HG03354 (cell line): ENCODE results near the gene FRMD1.

Source experiments
- ATAC-seq: cut with Tn5 transposase; IDR thresholded peaks from one replicate; pipeline ENCODE4 v1.9.1; 2021; ENCODE audit warnings: mild to moderate bottlenecking; ENCODE audit not compliant: unreplicated experiment, poor library complexity, severe bottlenecking

Gene FRMD1

DNA sequence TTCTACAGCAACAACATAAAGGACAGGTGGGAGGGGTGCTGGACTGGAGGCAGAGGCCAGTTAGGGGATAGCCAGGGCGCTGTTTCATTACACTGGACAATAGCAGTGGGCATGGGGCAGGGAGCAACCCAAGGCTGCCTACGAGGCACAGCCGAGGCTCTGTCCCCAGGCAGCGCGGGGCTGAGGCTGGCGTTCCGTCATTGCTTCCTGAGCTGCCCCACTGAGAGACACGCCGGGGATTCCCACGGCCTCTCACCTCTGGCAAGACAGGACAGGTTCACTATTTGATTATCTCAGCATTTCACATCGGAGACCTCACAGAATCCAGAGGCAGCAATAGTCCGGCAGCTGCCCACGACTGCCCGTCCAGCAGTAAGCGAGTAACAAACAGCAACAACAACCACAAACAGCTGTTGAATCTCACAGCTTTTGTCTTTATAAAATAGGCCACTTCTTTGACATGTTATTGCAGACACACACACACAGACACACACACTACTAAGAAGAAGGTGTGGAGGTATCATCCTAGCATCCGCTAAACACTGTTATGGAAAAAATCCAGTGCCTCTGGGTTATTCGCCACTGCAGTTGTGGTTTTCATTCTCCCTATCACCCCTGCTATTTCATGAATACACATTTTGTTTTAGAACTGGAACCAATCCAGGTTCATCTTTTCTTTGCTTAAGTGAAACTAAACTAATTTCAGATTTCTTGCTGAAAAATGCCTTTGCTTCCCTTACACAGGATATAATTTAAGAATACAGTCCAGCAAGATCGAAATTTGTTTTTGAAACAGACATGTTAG, 62.1 kb downstream of the FRMD1 start:
- no peak for ATAC-seq

DNA sequence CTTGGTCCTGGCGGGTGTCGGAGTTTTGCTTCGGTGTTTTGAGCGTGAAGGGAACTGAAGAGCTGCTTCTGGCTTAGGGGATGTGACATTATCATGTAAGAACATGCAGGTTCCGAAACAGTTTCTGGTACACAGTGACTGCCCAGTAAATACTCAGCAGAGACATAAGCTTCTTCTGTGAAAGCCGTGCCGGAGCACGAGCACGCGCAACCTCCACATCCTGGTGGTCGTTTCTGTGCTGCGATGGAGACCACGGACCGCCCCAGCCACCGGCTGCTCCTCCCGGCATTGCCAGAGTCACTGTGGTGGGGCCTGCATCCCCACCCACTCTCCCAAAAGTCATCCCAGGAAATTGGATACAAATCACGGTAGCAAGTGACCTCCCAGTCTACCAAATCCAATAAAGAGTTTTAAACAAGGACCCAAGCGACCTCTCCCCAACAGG, 62.8 kb downstream of the FRMD1 start:
- ATAC-seq, result no peak

DNA sequence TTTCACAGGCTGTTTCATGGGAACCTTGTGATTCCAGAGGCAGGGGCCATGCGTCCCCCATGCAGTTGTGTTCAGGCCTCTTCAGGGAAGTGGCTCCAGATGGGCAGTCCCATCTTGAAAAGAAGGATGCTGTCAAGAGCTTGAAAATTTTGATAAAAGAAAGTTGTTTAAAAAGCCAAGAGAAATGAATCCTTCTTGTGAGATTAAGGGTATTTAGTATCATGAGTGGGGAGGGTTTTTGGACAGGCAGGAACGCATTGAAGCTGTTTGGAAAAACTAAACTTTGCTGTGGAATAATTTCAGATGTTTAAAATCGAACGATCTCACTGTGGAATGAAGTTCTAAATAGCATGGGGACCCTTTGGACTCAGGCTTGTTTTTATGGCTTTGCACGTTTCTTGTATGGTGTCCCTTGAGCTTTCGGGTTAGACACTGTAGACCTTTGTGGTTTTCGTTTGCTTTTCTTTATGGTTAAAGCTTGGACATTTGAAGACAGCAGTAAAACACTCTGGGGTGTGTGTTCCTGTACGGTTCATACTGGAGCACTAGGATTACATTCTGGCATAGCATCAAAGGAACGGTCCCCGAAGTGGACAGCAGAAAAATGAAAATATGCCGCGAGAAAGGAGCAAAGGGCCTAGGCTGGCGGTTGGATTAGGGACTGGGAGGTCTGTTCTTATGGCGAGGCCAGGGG, 63.4 kb downstream of the FRMD1 start:
- ATAC-seq, result no peak

DNA sequence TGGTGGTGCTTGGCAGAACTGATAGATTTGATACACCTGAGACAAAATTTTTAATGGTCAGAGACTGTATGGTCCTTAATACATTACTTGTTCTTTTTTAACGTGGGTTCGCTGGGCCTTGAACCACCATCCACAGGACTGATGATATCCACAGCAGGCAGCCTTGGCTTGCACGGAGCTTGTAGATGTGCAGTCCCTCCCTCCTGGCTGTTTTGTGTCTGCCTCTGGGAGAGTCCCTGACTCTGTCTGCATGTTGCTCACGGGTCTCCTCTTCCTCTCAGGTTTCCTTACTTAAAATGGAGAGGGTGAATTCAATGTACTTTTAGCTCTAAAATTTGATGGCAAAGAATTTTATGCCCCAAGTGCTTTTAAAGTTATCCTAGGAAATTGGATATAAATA, 64.0 kb downstream of the FRMD1 start:
- no peak for ATAC-seq

DNA sequence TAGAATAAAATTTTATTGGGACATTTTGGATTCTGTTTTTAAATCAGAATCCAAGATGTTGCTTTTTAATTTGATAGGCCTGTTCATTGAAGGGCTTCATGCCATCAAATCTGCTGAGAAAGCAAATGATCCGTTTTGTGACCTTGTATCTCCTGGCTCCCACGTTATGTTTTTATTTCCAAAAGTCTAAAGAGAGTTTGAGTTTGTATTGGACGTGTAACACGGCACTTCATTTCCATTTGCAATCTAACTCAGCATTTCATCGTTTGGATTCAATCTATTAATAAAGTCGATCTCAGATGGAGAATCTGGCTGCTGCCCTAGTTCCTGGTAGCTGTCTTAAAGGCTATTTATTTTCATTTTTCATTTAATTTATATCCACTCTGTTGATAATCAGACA, 64.6 kb downstream of the FRMD1 start:
- ATAC-seq, result no peak

DNA sequence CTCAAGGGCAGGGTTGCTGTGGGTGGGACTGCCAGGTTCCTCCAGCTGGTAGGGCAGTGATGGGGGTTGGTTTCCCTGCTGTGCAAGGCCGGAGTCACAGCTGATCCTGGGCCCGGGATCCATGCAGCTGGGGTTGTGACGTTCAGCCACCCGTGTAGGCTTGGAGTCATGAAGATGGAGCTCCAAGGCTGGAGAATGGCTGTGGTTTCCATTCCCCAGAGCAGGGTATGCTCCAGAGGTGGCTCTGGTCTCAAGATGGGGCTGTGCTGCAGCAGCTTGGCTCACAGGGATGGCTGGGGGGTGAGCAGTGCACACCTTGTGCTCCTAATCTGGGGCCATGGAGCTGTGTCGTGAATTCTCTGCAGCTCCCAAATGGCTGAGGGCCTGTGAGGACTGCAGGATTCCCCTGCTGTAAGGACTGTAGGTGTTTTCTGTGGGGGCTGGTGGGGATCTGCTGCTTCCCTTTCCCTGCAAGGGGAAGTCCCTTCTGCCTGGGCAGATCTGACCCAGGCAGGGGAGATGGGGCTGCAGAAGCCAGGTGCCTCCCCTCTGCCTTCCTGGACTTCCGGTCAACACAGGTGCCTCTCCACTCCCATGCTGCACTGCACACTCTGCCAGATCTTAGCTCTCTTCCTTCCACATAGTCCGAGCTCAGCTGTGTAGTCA, 65.6 kb downstream of the FRMD1 start:
- ATAC-seq, result no peak

DNA sequence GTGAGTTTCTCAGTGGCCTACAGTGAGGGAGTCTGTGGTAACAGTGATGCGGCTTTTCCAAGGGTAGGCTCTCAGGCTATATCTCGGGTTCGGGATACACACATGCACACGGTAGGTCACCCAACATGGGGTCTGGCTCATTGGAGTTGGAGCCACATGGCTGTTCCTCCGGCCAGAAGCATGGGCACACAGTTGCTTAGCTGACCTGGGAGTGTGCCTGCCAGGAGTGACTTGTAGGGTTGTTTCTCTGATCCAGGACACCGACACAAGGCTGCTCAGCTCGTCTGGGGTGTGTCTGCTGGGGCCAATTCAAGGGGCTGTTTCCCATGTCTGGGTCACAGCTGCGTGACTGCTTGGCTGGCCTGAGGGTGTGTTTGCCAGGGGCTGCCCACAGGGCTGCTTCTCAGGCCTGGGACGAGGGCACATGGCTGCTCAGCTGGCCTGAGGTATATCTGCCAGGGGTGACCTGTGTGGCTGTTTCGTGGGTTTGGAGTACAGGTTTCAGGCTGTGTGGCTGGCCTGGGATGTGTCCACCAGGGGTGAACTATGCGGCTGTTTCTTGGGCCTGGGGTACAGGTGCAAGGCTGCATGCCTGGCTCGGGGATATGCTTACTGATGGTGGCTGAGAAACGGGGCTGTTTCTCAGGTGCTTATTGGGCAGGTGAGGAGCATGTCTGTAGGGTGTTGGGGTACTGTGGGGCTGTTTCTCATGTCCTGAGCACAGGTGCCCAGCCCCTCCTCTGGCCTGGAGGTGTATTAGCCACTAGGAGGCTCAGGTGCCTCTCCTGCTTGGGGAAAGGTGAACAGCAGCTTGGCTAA, 66.4 kb downstream of the FRMD1 start:
- no peak for ATAC-seq

DNA sequence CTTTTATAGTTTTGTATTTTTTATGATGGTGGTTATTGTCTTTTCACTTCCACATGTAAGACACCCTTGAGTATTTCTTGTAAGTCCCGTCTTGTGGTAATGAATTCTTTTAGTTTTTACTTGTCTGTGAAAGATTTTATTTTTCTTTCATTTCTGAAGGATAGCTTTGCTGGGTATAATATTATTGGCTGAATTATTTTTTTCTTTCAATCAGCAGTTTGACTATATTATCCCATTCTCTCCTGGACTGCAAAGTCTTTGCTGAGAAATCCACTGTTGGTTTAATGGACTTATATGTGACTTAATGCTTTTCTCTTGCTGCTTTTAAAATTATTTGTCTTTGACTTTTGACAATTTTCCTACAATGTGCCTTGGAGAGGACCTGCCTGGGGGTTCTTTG, 67.7 kb downstream of the FRMD1 start:
- ATAC-seq, result no peak

DNA sequence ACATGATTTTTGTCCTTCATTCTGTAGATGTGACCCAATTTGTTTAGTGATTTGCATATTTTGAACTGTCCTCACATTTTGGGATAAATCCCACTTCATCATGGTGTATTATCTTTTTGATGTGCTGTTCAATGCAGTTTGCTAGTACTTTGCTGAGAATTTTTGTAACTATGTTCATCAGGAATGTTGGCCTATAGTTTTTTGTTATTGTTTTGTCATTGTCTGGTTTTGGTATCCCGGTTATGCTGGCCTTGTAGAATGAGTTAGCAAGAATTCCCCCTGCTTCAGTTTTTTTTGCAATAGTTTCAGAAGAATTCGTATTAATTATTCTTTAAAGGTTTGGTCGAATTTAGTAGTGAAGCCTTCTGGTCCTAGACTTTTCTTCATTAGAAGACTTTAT, 69.7 kb downstream of the FRMD1 start:
- ATAC-seq, result no peak

DNA sequence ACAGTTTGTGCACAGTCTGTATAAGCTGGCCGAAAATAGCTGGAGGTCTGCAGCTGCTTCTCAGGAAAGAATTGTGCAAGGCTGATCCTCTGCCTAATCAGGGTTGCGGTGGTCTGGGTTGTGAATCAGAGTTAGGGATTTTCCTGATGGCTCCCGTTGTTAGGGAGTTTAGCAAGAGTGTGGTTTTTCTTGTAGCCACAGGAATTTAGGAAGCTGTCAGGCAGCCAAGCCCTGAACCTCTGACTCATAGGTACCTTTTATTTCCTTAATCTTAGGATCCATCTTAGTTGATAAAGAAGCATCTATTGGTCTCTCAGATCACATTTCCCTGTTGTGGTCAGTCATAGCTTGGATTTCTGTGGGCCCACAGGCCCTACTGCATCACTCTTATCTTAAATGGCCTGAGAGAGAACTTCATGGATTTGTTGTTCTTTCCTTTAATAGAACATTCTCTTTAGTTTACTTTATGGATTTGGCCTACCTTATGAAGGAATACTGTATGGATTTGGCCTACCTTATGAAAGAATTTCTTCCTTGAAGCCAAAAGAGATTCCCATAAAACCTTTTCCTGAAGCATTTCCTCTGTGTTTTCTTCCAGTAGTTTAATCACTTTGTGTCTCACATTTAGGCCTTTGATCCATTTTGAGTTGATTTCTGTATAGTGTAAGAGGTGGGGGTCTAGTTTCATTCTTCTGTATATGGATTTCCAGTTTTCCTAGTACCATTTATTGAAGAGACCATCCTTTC, 71.2 kb downstream of the FRMD1 start:
- no peak for ATAC-seq

DNA sequence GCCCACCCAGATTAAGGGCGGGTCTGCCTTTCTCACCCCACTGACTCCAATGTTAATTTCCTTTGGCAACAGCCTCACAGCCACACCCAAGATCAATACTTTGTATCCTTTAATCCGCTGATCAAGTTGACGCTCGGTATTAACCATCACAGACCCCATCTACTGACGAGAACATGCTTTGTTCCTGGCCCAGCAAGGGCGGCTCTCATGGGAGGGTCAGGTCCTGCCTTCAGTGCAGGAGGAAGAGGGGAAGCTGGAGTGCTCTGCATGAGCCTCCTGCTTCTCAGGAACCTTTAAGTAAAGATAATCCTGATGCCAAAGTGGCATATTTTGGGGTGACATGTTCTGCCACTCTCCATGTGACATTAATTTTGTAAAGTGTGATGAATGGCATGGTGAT, 73.2 kb downstream of the FRMD1 start:
- ATAC-seq, result no peak

DNA sequence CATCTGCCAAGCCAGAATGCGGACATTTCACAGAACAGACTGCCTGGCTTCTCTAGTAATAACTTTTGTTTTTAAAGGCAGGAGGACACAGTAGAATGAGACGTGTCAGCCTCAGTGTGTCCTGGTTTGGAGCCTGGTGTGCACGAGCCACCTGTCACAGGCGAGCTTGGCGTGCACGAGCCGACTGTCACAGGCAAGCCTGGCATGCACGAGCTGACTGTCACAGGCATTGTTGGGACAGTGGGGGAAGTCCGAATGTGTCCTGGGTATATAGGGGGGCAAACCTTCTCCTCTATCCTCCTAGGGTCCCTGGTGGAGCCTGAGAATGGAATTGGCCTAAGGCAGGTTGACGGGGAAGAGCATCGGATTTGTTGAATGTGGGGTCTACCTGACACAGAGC, 74.1 kb downstream of the FRMD1 start:
- ATAC-seq, result no peak

DNA sequence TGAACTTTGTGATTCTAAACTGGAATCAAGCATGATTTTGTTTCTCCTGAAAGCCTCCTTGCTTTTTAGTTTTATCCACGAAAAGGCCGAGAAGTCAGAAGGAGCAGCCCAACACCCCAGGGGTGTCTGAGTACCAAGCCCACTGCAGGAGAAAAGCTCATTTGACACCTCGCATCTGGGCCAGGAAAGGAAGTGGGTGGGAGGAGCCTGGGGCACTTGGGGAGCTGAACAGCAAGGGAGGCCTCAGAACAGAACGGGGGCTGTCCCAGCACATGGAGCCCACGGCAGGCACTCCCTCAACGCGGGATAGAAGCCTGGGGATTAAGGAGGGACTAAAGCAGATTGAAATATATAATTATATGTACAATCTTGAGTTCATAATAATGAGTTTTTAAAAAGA, 75.0 kb downstream of the FRMD1 start:
- ATAC-seq, result no peak
